HFFc6 (cell line): Measurements from ENCODE around the gene PIK3C2G. TPM values are rescaled to one million over a fixed set of nuclear protein-coding genes. Genes with fewer than 3 reads are reported as not detected.

ENCODE experiments used
- DNase-seq: peaks from one replicate; pipeline ENCODE4 v3.0.0-alpha.2; 2018
- H3K27ac Mint-ChIP-seq: 2 replicates; pipeline ENCODE4 v1.8.0; 2020; ENCODE audit warnings: mild to moderate bottlenecking, mixed read lengths
- H3K27me3 Mint-ChIP-seq: 2 replicates; pipeline ENCODE4 v1.8.0; 2021; ENCODE audit warnings: mild to moderate bottlenecking, moderate library complexity, mixed read lengths; ENCODE audit not compliant: insufficient read depth
- H3K36me3 Mint-ChIP-seq: 2 replicates; pipeline ENCODE4 v1.8.0; 2021; ENCODE audit warnings: low read depth, mixed read lengths
- H3K4me1 Mint-ChIP-seq: 2 replicates; pipeline ENCODE4 v1.8.0; 2020; ENCODE audit warnings: low read depth, mixed read lengths
- H3K4me3 Mint-ChIP-seq: 2 replicates; pipeline ENCODE4 v1.8.0; 2020; ENCODE audit warnings: mild to moderate bottlenecking, moderate library complexity, mixed read lengths
- H3K9me3 Mint-ChIP-seq: 2 replicates; pipeline ENCODE4 v1.8.0; 2020; ENCODE audit warnings: mild to moderate bottlenecking, mixed read lengths
- total RNA-seq, 6 experiments: library from RNA; stranded (reverse); fragmentation: NEBNext Ultra II Directional; extraction: Animal tissue kit (Norgen Biotek cat#: 25700); gene quantifications; 2 replicates in 1 of 6; 3 replicates in 5 of 6; pipeline ENCODE4 v1.2.3, GENCODE V29; 2021
- TF ChIP-seq, protein P1 (sequence below): fragments of 200-600 bp; sonication (generic); IDR thresholded peaks from 2 replicates; pipeline ENCODE4 v1.5.0; 2021; ENCODE audit warnings: antibody characterized with exemption, mild to moderate bottlenecking

The PIK3C2G gene
- total RNA-seq, 6 experiments from 2014 or later, result not detected

DNA sequence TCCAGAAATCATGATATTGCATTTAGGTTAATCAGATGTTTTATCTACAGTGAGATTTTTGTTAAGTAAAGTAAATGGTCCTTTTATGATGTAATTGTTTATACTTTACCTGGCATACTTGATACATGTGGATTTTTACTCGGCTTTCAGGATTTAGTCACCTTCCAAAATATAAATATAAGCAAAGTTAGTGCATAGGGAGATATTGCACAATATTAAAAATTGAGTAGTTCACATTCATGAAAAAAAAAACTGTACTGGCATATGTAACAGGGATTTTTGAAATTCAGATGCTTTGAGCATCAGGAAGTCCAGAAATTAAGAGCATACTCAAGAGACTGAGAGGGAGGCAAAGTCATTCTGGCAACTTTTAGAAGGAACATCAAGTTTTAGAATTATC is 303.0 kb downstream of the PIK3C2G start:
- peaks cover 7% of the 10 kb centered on the region; the same call in 1 of the 2 replicates for H3K4me1 Mint-ChIP-seq
- no peaks in the 10 kb centered on the region for H3K36me3 Mint-ChIP-seq
- H3K4me3 Mint-ChIP-seq, result no peak overlapping the region
- DNase-seq, result no peak
- TF ChIP-seq, protein P1, sequence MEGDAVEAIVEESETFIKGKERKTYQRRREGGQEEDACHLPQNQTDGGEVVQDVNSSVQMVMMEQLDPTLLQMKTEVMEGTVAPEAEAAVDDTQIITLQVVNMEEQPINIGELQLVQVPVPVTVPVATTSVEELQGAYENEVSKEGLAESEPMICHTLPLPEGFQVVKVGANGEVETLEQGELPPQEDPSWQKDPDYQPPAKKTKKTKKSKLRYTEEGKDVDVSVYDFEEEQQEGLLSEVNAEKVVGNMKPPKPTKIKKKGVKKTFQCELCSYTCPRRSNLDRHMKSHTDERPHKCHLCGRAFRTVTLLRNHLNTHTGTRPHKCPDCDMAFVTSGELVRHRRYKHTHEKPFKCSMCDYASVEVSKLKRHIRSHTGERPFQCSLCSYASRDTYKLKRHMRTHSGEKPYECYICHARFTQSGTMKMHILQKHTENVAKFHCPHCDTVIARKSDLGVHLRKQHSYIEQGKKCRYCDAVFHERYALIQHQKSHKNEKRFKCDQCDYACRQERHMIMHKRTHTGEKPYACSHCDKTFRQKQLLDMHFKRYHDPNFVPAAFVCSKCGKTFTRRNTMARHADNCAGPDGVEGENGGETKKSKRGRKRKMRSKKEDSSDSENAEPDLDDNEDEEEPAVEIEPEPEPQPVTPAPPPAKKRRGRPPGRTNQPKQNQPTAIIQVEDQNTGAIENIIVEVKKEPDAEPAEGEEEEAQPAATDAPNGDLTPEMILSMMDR, result no peak
- no peak overlapping the region for H3K27ac Mint-ChIP-seq
- H3K9me3 Mint-ChIP-seq, result no peaks in the 10 kb centered on the region
- H3K27me3 Mint-ChIP-seq, result 0 out of 2 replicates have a peak, but pooled peaks cover 2% of the 10 kb centered on the region

- Mint-ChIP-seq H3K27ac (no peak overlapping the region), H3K4me3 (no peak overlapping the region), H3K4me1 (peaks cover under 1% of the 10 kb centered on the region; the same call in 1 of the 2 replicates), H3K9me3 (no peaks in the 10 kb centered on the region), H3K36me3 (no peaks in the 10 kb centered on the region), H3K27me3 (0 out of 2 replicates have a peak, but pooled peaks cover 2% of the 10 kb centered on the region)
- TF ChIP-seq, protein P1, result no peak
- no peak for DNase-seq
Observed at GRCh38 chr12:18567787-18568186, 306.5 kb downstream of the PIK3C2G start.

- Mint-ChIP-seq H3K4me1 (0 out of 2 replicates have a peak, but pooled peaks cover 4% of the 10 kb centered on the region), H3K4me3 (no peak overlapping the region), H3K27me3 (0 out of 2 replicates have a peak, but pooled peaks cover 2% of the 10 kb centered on the region), H3K36me3 (no peaks in the 10 kb centered on the region), H3K9me3 (no peaks in the 10 kb centered on the region), H3K27ac (no peak overlapping the region)
- TF ChIP-seq, protein P1, result no peak
- no peak for DNase-seq
Observed at GRCh38 chr12:18570543-18570942, 309.2 kb downstream of the PIK3C2G start.

GRCh38 chr12:18576104-18576626 is 314.8 kb downstream of the PIK3C2G start:
- H3K4me3 Mint-ChIP-seq, result no peak overlapping the region
- H3K27ac Mint-ChIP-seq, result no peak overlapping the region; the same call in 1 of the 2 replicates
- DNase-seq, result peak; percentile 25
- no peaks in the 10 kb centered on the region for H3K27me3 Mint-ChIP-seq
- TF ChIP-seq, protein P1, result no peak
- no peaks in the 10 kb centered on the region for H3K9me3 Mint-ChIP-seq
- H3K4me1 Mint-ChIP-seq, result peaks cover 24% of the 10 kb centered on the region
- no peaks in the 10 kb centered on the region for H3K36me3 Mint-ChIP-seq

DNA sequence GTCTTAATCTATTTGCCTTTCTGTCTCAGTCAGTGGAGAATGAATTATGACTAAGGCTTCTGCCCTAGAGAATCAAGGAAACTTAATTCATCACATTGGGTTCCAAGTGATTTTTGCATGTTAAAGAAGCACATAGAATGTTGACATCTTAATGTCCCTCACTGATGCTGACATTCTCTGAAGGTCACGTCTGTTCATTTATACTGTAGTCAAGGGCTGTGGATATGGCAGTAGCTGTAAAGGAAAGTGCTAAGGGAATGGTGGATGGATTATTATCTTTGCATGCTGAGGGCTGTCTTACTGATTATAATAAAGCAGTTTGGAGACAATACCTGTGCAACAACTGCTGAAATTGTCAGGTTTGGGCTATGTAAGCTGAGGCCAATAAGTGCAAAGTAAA is 315.3 kb downstream of the PIK3C2G start:
- Mint-ChIP-seq H3K36me3 (no peaks in the 10 kb centered on the region), H3K4me1 (peaks cover 28% of the 10 kb centered on the region), H3K4me3 (no peak overlapping the region), H3K27ac (no peak overlapping the region), H3K9me3 (no peaks in the 10 kb centered on the region), H3K27me3 (no peaks in the 10 kb centered on the region)
- TF ChIP-seq, protein P1, result no peak
- no peak for DNase-seq
